ENCODE data around the gene PTPN11.

GRCh38 chr12:112408621-112409020, 10.1 kb upstream of the PTPN11 start:
- TF ChIP-seq MAX (IDR thresholded peaks at IDR 0.05; ENCODE audit: low read depth, low read length) (no peak), CTCF (IDR thresholded peaks at IDR 0.05; ENCODE audit: low read depth, low read length) (no peak), POLR2A (IDR thresholded peaks at IDR 0.05; ENCODE audit: extremely low read depth, insufficient read length) (no peak)
